GM23338 (cell line): ENCODE measurements around the gene RIT2. TPM values are rescaled to one million over a fixed set of nuclear protein-coding genes. Genes with fewer than 3 reads are reported as not detected.

Source experiments
- ATAC-seq: fragments of 200-7000 bp; cut with Tn5 transposase; 3 replicates; pipeline ENCODE4 v1.9.1; 2020
- DNase-seq: peaks from one replicate; pipeline ENCODE4 v3.0.0-alpha.2; 2015; ENCODE audit warnings: low spot score
- H2AFZ ChIP-seq: fragments of 200-600 bp; sonication (generic); 2 replicates; pipeline ENCODE4 v1.8.0; 2016; ENCODE audit warnings: antibody characterized with exemption, mild to moderate bottlenecking, moderate library complexity
- H3F3A ChIP-seq: fragments of 200-600 bp; sonication (generic); replicated peaks from 2 replicates; pipeline ENCODE4 v1.8.0; 2017; ENCODE audit warnings: antibody characterized with exemption, mixed run types, low read depth
- H3K27ac ChIP-seq: fragments of 200-600 bp; sonication (generic); 2 replicates; pipeline ENCODE4 v1.6.1; 2016; ENCODE audit warnings: low read depth
- H3K27me3 ChIP-seq: fragments of 200-600 bp; sonication (generic); 2 replicates; pipeline ENCODE4 v1.8.0; 2016; ENCODE audit warnings: mild to moderate bottlenecking, mixed run types, moderate library complexity; ENCODE audit not compliant: insufficient read depth
- H3K36me3 ChIP-seq: fragments of 200-600 bp; sonication (generic); 2 replicates; pipeline ENCODE4 v1.8.0; 2016; ENCODE audit warnings: mild to moderate bottlenecking; ENCODE audit not compliant: insufficient read depth
- H3K4me1 ChIP-seq: fragments of 200-600 bp; sonication (generic); 2 replicates; pipeline ENCODE4 v1.8.0; 2016; ENCODE audit warnings: mild to moderate bottlenecking, moderate library complexity; ENCODE audit not compliant: insufficient read depth
- H3K4me2 ChIP-seq: fragments of 200-600 bp; sonication (generic); 2 replicates; pipeline ENCODE4 v1.7.1; 2017; ENCODE audit warnings: mixed run types
- H3K4me3 ChIP-seq: fragments of 200-600 bp; sonication (generic); 2 replicates; pipeline ENCODE4 v1.6.1; 2016; ENCODE audit warnings: mixed run types
- H3K79me2 ChIP-seq: fragments of 200-600 bp; sonication (generic); replicated peaks from 2 replicates; pipeline ENCODE4 v1.8.0; 2017; ENCODE audit warnings: mild to moderate bottlenecking; ENCODE audit not compliant: insufficient read depth
- H3K9me2 ChIP-seq: fragments of 200-600 bp; sonication (generic); 2 replicates; pipeline ENCODE4 v1.8.0; 2017; ENCODE audit not compliant: insufficient read depth
- H4K20me1 ChIP-seq: fragments of 200-600 bp; sonication (generic); replicated peaks from 2 replicates; pipeline ENCODE4 v1.8.0; 2017; ENCODE audit warnings: mild to moderate bottlenecking; ENCODE audit not compliant: insufficient read depth
- H3K27ac Mint-ChIP-seq: 2 replicates; pipeline ENCODE4 v1.8.0; 2020; ENCODE audit warnings: inconsistent platforms, mild to moderate bottlenecking, moderate library complexity, mixed read lengths
- H3K27me3 Mint-ChIP-seq: 3 replicates; pipeline ENCODE4 v1.8.0; 2022; ENCODE audit warnings: low read depth, mild to moderate bottlenecking, moderate library complexity, mixed read lengths, inconsistent platforms; ENCODE audit not compliant: insufficient read depth, poor library complexity
- H3K36me3 Mint-ChIP-seq: 3 replicates; pipeline ENCODE4 v1.8.0; 2021; ENCODE audit warnings: low read depth, mild to moderate bottlenecking, inconsistent platforms, moderate library complexity, mixed read lengths
- H3K4me1 Mint-ChIP-seq: 3 replicates; pipeline ENCODE4 v1.8.0; 2020; ENCODE audit warnings: mild to moderate bottlenecking, inconsistent platforms, mixed read lengths
- H3K4me3 Mint-ChIP-seq: 3 replicates; pipeline ENCODE4 v1.8.0; 2021; ENCODE audit warnings: moderate library complexity, mild to moderate bottlenecking, inconsistent platforms, mixed read lengths
- H3K9me3 Mint-ChIP-seq: 3 replicates; pipeline ENCODE4 v1.8.0; 2020; ENCODE audit warnings: moderate library complexity, mild to moderate bottlenecking, inconsistent platforms, mixed read lengths
- CREB1 ChIP-seq: fragments of 250-450 bp; sonication (Bioruptor Pico); IDR thresholded peaks from 2 replicates; pipeline ENCODE4 v1.5.0; 2020; ENCODE audit warnings: low read depth, mild to moderate bottlenecking, moderate library complexity
- CTCF ChIP-seq, 2 experiments: fragments of 200-600 bp in 1 of 2; sonication (generic) in 1 of 2; conservative IDR thresholded peaks; 2 replicates each; pipeline versions ENCODE4 v1.5.1 to v1.6.1; 2016 to 2017; ENCODE audit warnings: antibody characterized with exemption in 2 of 2, low read depth in 2 of 2, mild to moderate bottlenecking in 2 of 2, moderate library complexity in 1 of 2
- ETS1 ChIP-seq: IDR thresholded peaks from 2 replicates; pipeline ENCODE4 v1.6.1; 2016; ENCODE audit warnings: antibody characterized with exemption
- EZH2 ChIP-seq: fragments of 200-600 bp; sonication (generic); IDR thresholded peaks from one replicate; pipeline ENCODE4 v1.8.0; 2017; ENCODE audit warnings: antibody characterized with exemption, mild to moderate bottlenecking, low read depth; ENCODE audit not compliant: unreplicated experiment
- EZH2phosphoT487 ChIP-seq: fragments of 200-600 bp; sonication (generic); IDR thresholded peaks from one replicate; pipeline ENCODE4 v1.8.1; 2018; ENCODE audit warnings: antibody characterized with exemption; ENCODE audit not compliant: unreplicated experiment
- JUNB ChIP-seq: IDR thresholded peaks from one replicate; pipeline ENCODE4 v1.6.1; 2016; ENCODE audit warnings: antibody characterized with exemption; ENCODE audit not compliant: unreplicated experiment
- NANOG ChIP-seq: IDR thresholded peaks from 2 replicates; pipeline ENCODE4 v1.6.1; 2016; ENCODE audit warnings: antibody characterized with exemption, borderline replicate concordance
- POLR2AphosphoS5 ChIP-seq: IDR thresholded peaks from 2 replicates; pipeline ENCODE4 v1.6.1; 2016; ENCODE audit warnings: antibody characterized with exemption, low read depth
- REST ChIP-seq: IDR thresholded peaks from one replicate; pipeline ENCODE4 v1.6.1; 2018; ENCODE audit warnings: antibody characterized with exemption; ENCODE audit not compliant: unreplicated experiment
- STAT1 ChIP-seq: IDR thresholded peaks from one replicate; pipeline ENCODE4 v1.6.1; 2016; ENCODE audit warnings: antibody characterized with exemption; ENCODE audit not compliant: unreplicated experiment
- ZNF114 ChIP-seq: fragments of 250-450 bp; sonication (Bioruptor Pico); IDR thresholded peaks from 2 replicates; pipeline ENCODE4 v1.5.0; 2020; ENCODE audit warnings: mild to moderate bottlenecking, moderate library complexity
- ZNF331 ChIP-seq: fragments of 250-450 bp; sonication (Bioruptor Pico); IDR thresholded peaks from 2 replicates; pipeline ENCODE4 v1.5.0; 2020; ENCODE audit warnings: low read depth, mild to moderate bottlenecking, moderate library complexity
- ZNF462 ChIP-seq: fragments of 250-450 bp; sonication (Bioruptor Pico); IDR thresholded peaks from 2 replicates; pipeline ENCODE4 v1.5.0; 2020; ENCODE audit warnings: mild to moderate bottlenecking, moderate library complexity
- polyA plus RNA-seq: library from polyadenylated mRNA; unstranded; fragments of >200 nt; fragmentation: Nextera tagmentation; extraction: Ambion mirVana; gene quantifications from 2 replicates; pipeline ENCODE4 v1.2.1, GENCODE V29; 2016
- total RNA-seq: library from RNA; depleted of rRNA; stranded (reverse); fragments of >200 nt; shearing (Covaris generic); gene quantifications from 2 replicates; pipeline ENCODE4 v1.2.3, GENCODE V29; 2014

The RIT2 gene
- total and polyA plus RNA-seq, 2 experiments from 2014 or later: 1.9 to 8.8 TPM

GRCh38 chr18:42807887-42808286, 307.6 kb downstream of the RIT2 start:
- Mint-ChIP-seq H3K4me3 (no peak overlapping the region), H3K9me3 (no peaks in the 10 kb centered on the region), H3K27ac (no peak overlapping the region), H3K4me1 (peaks cover 12% of the 10 kb centered on the region), H3K36me3 (no peaks in the 10 kb centered on the region), H3K27me3 (no peaks in the 10 kb centered on the region)
- Histone ChIP-seq H2AFZ (peak overlapping the region; percentile 20; the same call in 1 of the 2 replicates), H3K36me3 (no peaks in the 10 kb centered on the region), H3K4me2 (no peak overlapping the region), H4K20me1 (no peaks in the 10 kb centered on the region), H3K27ac (no peak overlapping the region), H3K4me1 (no peaks in the 10 kb centered on the region; the same call in 1 of the 2 replicates), H3K4me3 (no peak overlapping the region), H3K79me2 (no peaks in the 10 kb centered on the region), H3K9me2 (peaks cover 7% of the 10 kb centered on the region; the same call in 1 of the 2 replicates), H3K27me3 (no peaks in the 10 kb centered on the region), H3F3A (no peaks in the 10 kb centered on the region)
- no peak for ATAC-seq
- DNase-seq: peak; percentile 16
- no peak for TF ChIP-seq ETS1
- TF ChIP-seq NANOG: no peak
- TF ChIP-seq ZNF462 (CRISPR knock-in tag): no peak
- no peak for TF ChIP-seq POLR2AphosphoS5
- TF ChIP-seq CTCF (conservative IDR thresholded peaks at IDR 0.05; ENCODE audit: low read depth in 2 of 2): no peak
- no peak for TF ChIP-seq STAT1
- TF ChIP-seq ZNF114 (CRISPR knock-in tag): no peak
- TF ChIP-seq CREB1 (CRISPR knock-in tag): no peak
- no peak for TF ChIP-seq REST
- TF ChIP-seq EZH2: no peak
- no peak for TF ChIP-seq JUNB
- TF ChIP-seq ZNF331 (CRISPR knock-in tag): no peak
- no peak for TF ChIP-seq EZH2phosphoT487
